ENCODE measurements around the gene POU6F1. TPM values are rescaled to one million over a fixed set of nuclear protein-coding genes. Genes with fewer than 3 reads are reported as not detected.

POU6F1 gene
- total and polyA plus RNA-seq, 10 of the 15 experiments (the other 5 are each of a cell fraction or from before 2014, with no cell fraction given): 0.26 to 4.2 (median 1.2) TPM

DNA sequence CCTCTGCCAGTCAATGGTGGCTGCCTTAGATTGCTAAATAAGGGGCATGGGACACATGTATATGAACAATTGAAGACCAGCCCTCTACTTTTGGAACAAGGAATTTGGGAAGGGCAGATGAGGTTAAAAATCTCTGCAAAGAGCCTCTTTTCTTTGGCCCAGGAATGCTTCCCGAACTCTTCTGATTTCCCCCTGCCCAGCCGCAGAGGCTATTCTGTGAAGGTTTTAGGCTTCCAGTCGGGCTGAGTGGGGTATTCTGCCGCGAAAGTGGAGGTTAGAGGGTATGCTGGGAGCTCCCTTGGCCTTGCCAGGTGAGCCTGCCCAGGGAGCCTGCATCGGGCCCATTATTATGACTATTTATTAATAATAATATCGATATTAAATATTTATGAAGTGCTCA, 1.2 kb downstream of the POU6F1 start (continued):
- TF ChIP-seq BMI1 (IDR thresholded peaks at IDR 0.05; ENCODE audit: borderline replicate concordance): no peak
- TF ChIP-seq, protein P1, sequence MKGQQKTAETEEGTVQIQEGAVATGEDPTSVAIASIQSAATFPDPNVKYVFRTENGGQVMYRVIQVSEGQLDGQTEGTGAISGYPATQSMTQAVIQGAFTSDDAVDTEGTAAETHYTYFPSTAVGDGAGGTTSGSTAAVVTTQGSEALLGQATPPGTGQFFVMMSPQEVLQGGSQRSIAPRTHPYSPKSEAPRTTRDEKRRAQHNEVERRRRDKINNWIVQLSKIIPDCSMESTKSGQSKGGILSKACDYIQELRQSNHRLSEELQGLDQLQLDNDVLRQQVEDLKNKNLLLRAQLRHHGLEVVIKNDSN (IDR thresholded peaks at IDR 0.05; ENCODE audit: borderline replicate concordance, extremely low read length, insufficient read depth, low read depth, low read length): no peak
- TF ChIP-seq, protein P2, sequence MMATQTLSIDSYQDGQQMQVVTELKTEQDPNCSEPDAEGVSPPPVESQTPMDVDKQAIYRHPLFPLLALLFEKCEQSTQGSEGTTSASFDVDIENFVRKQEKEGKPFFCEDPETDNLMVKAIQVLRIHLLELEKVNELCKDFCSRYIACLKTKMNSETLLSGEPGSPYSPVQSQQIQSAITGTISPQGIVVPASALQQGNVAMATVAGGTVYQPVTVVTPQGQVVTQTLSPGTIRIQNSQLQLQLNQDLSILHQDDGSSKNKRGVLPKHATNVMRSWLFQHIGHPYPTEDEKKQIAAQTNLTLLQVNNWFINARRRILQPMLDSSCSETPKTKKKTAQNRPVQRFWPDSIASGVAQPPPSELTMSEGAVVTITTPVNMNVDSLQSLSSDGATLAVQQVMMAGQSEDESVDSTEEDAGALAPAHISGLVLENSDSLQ (IDR thresholded peaks at IDR 0.05): no peak

DNA sequence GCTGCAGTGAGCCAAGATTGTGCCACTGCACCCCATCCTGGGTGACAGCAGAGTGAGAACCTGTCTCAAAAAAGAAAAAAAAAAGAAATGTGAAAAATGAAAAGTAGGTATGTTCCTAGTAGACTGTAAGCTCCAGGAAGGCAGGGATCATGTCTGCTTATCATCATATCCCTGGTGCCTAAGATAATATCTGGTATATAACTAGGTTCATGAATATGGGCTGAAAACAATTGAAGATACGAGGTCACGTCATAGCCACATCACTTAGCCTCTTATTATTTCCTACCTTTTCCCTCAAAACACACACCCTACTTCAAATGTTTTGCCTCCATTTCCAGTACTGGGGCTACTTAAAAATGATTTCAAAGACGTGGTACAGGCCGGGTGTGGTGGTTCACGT, 3.0 kb downstream of the POU6F1 start:
- intact Hi-C loops (cut with micrococcal nuclease; ENCODE audit: unreplicated experiment): no loop called here
- H3K4me3 ChIP-seq: no peak overlapping the region
- H3K4me2 ChIP-seq (ENCODE audit: control insufficient read depth, insufficient read depth): no peak overlapping the region
- CTCF ChIA-PET: interaction anchor here (1.0 to 1.5 kb wide), 2 partner anchors 48 to 127 kb away, joined by 3 to 4 read pairs; no protein-coding TSS in a partner anchor
- POLR2A ChIA-PET: interaction anchor here (0.6 to 1.5 kb wide), 2 partner anchors 132 to 166 kb away, joined by 3 to 4 read pairs; no protein-coding TSS in a partner anchor
- no peaks in the 10 kb centered on the region for H3K36me3 ChIP-seq (ENCODE audit: control insufficient read depth in 2 of 2, insufficient read depth in 2 of 2, low read length in 1 of 2)
- H3K79me2 ChIP-seq (ENCODE audit: control insufficient read depth, insufficient read depth, low read length): no peaks in the 10 kb centered on the region; the same call in 1 of the 2 replicates
- H3K9me3 ChIP-seq (replicated peaks; ENCODE audit: control insufficient read depth, insufficient read depth, low read length): no peaks in the 10 kb centered on the region
- BruUV-seq (replicated peaks): no TSS peak
- no peak for FAIRE-seq
- H3K4me1 ChIP-seq (ENCODE audit: control insufficient read depth, insufficient read depth, low read length): peaks cover 4% of the 10 kb centered on the region; the same call in 1 of the 2 replicates
- no peaks in the 10 kb centered on the region for H4K20me1 ChIP-seq (ENCODE audit: control insufficient read depth, insufficient read depth)
- no peak overlapping the region for H3K9ac ChIP-seq (ENCODE audit: control insufficient read depth, insufficient read depth, low read length)
- no peaks in the 10 kb centered on the region for H3K27me3 ChIP-seq (replicated peaks in 1 of 2; ENCODE audit: control insufficient read depth in 2 of 2, insufficient read depth in 2 of 2, low read length in 1 of 2)
- WGBS (ENCODE audit: insufficient coverage, insufficient replicate concordance, low lambda C conversion rate, missing lambda C conversion rate): 94% methylated on average over 5 of the region's 5 CpGs
- SMC1A ChIA-PET (ENCODE audit: uncharacterized antibody, unreplicated experiment): interaction anchor here (1.3 kb wide), 1 partner anchor 9 kb away, joined by 3 read pairs; no protein-coding TSS in a partner anchor
- ATAC-seq: no peak
- RAD21 ChIA-PET (ENCODE audit: unreplicated experiment): no interaction called here
- no peak for DNase-seq (ENCODE audit: low read depth, low spot score)
- in situ Hi-C loops (cut with MboI): no loop called here
- no peak overlapping the region for H2AFZ ChIP-seq (ENCODE audit: control insufficient read depth, low read depth, low read length)
- no peak overlapping the region for H3K27ac ChIP-seq (ENCODE audit: control insufficient read depth, insufficient read depth)
- TF ChIP-seq ZSCAN29 (IDR thresholded peaks at IDR 0.05) (no peak), MEF2B (IDR thresholded peaks at IDR 0.05; ENCODE audit: partially characterized antibody, poor library complexity, severe bottlenecking) (no peak), KDM1A (IDR thresholded peaks at IDR 0.05; ENCODE audit: borderline replicate concordance) (no peak), SIX5 (IDR thresholded peaks at IDR 0.05; ENCODE audit: low read depth, low read length, severe bottlenecking) (no peak), WRNIP1 (IDR thresholded peaks at IDR 0.05; ENCODE audit: borderline replicate concordance, low read depth, low read length) (no peak), ZNF274 (IDR thresholded peaks at IDR 0.05; ENCODE audit: insufficient read depth, insufficient read length) (no peak), NR2C1 (IDR thresholded peaks at IDR 0.05) (no peak)
- TF ChIP-seq, protein P3, sequence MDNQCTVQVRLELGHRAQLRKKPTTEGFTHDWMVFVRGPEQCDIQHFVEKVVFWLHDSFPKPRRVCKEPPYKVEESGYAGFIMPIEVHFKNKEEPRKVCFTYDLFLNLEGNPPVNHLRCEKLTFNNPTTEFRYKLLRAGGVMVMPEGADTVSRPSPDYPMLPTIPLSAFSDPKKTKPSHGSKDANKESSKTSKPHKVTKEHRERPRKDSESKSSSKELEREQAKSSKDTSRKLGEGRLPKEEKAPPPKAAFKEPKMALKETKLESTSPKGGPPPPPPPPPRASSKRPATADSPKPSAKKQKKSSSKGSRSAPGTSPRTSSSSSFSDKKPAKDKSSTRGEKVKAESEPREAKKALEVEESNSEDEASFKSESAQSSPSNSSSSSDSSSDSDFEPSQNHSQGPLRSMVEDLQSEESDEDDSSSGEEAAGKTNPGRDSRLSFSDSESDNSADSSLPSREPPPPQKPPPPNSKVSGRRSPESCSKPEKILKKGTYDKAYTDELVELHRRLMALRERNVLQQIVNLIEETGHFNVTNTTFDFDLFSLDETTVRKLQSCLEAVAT (IDR thresholded peaks at IDR 0.05): no peak
- TF ChIP-seq, protein P4, sequence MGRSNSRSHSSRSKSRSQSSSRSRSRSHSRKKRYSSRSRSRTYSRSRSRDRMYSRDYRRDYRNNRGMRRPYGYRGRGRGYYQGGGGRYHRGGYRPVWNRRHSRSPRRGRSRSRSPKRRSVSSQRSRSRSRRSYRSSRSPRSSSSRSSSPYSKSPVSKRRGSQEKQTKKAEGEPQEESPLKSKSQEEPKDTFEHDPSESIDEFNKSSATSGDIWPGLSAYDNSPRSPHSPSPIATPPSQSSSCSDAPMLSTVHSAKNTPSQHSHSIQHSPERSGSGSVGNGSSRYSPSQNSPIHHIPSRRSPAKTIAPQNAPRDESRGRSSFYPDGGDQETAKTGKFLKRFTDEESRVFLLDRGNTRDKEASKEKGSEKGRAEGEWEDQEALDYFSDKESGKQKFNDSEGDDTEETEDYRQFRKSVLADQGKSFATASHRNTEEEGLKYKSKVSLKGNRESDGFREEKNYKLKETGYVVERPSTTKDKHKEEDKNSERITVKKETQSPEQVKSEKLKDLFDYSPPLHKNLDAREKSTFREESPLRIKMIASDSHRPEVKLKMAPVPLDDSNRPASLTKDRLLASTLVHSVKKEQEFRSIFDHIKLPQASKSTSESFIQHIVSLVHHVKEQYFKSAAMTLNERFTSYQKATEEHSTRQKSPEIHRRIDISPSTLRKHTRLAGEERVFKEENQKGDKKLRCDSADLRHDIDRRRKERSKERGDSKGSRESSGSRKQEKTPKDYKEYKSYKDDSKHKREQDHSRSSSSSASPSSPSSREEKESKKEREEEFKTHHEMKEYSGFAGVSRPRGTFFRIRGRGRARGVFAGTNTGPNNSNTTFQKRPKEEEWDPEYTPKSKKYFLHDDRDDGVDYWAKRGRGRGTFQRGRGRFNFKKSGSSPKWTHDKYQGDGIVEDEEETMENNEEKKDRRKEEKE (IDR thresholded peaks at IDR 0.05): no peak
- TF ChIP-seq, protein P5, sequence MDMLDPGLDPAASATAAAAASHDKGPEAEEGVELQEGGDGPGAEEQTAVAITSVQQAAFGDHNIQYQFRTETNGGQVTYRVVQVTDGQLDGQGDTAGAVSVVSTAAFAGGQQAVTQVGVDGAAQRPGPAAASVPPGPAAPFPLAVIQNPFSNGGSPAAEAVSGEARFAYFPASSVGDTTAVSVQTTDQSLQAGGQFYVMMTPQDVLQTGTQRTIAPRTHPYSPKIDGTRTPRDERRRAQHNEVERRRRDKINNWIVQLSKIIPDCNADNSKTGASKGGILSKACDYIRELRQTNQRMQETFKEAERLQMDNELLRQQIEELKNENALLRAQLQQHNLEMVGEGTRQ (IDR thresholded peaks at IDR 0.05; ENCODE audit: borderline replicate concordance, low read depth, low read length): no peak
- TF ChIP-seq, protein P6, sequence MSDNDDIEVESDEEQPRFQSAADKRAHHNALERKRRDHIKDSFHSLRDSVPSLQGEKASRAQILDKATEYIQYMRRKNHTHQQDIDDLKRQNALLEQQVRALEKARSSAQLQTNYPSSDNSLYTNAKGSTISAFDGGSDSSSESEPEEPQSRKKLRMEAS (IDR thresholded peaks at IDR 0.05; ENCODE audit: low read depth, low read length): no peak
